HepG2 (cell line): ENCODE results near the gene HOXC9. TPM values are rescaled to one million over a fixed set of nuclear protein-coding genes. Genes with fewer than 3 reads are reported as not detected.

Source experiments
- ATAC-seq: fragments of 200-7000 bp; cut with Tn5 transposase; 3 replicates; pipeline ENCODE4 v1.9.1; 2020; ENCODE audit warnings: mild to moderate bottlenecking, moderate library complexity
- BruUV-seq: library from RNA; stranded (reverse); fragments of 400-500 nt; replicated peaks from 2 replicates; lab custom pipeline; 2021; lab: Mats Ljungman, UMichigan
- CTCF ChIA-PET: fragments of 300-600 bp; formaldehyde crosslinking; extraction: SDS; loops from one replicate; lab custom pipeline; 2021; ENCODE audit warnings: low total read pairs, inconsistent platforms, low intra/inter-chr PET ratio; lab: Yijun Ruan, JAX
- POLR2A ChIA-PET: fragments of 350-600 bp; sonication (Branson Sonifier 250); formaldehyde crosslinking; loops from one replicate; lab custom pipeline; 2020; ENCODE audit warnings: antibody characterized with exemption, inconsistent platforms; lab: Yijun Ruan, JAX
- DNase-seq: peaks from one replicate; pipeline ENCODE4 v3.0.0-alpha.2; 2015; ENCODE audit warnings: low spot score
- FAIRE-seq: peaks from 3 replicates; lab custom pipeline; 2011; peaks lifted over from hg19 to GRCh38; lab: Jason Lieb, UNC
- H2AFZ ChIP-seq: one replicate; pipeline ENCODE4 v1.6.1; 2011; ENCODE audit warnings: low read length, inconsistent platforms
- H3K27ac ChIP-seq: fragments of 300-600 bp; 3 replicates; pipeline ENCODE4 v1.8.0; 2011; ENCODE audit warnings: mixed run types, mild to moderate bottlenecking, mixed read lengths, low read length, inconsistent platforms; ENCODE audit not compliant: insufficient read depth; ENCODE audit errors: extremely low read length
- H3K27me3 ChIP-seq, 2 experiments: fragments of 200-600 bp in 1 of 2; 2 replicates in 1 of 2; 3 replicates in 1 of 2; pipeline versions ENCODE4 v1.6.0 to v1.8.0; 2011; ENCODE audit warnings: low read length in 2 of 2, mild to moderate bottlenecking in 2 of 2, moderate library complexity in 2 of 2, inconsistent platforms in 1 of 2; ENCODE audit not compliant: insufficient read depth in 2 of 2, control insufficient read depth in 1 of 2
- H3K36me3 ChIP-seq, 2 experiments: fragments of 200-600 bp in 1 of 2; replicated peaks in 1 of 2; 2 replicates in 1 of 2; 3 replicates in 1 of 2; pipeline versions ENCODE4 v1.5.1 to v1.8.0; 2011; ENCODE audit warnings: low read length in 2 of 2, inconsistent platforms in 1 of 2; ENCODE audit not compliant: insufficient read depth in 2 of 2, control insufficient read depth in 1 of 2
- H3K4me1 ChIP-seq: 2 replicates; pipeline ENCODE4 v1.5.1; 2012; ENCODE audit warnings: low read length, inconsistent platforms; ENCODE audit not compliant: insufficient read depth
- H3K4me2 ChIP-seq: 2 replicates; pipeline ENCODE4 v1.6.0; 2011; ENCODE audit warnings: low read depth, low read length, inconsistent platforms
- H3K4me3 ChIP-seq, 3 experiments: fragments of 200-600 bp in 1 of 3; sonication (generic), shearing (Covaris generic) in 1 of 3; replicated peaks in 1 of 3; 2 replicates each; pipeline ENCODE4 v1.5.1; 2011 to 2016; ENCODE audit warnings: low read length in 3 of 3, inconsistent platforms in 2 of 3, low read depth in 2 of 3, mild to moderate bottlenecking in 2 of 3, control low read depth in 1 of 3, mixed read lengths in 1 of 3; ENCODE audit not compliant: insufficient read depth in 1 of 3
- H3K79me2 ChIP-seq: one replicate; pipeline ENCODE4 v1.6.1; 2011; ENCODE audit warnings: low read length, inconsistent platforms; ENCODE audit not compliant: insufficient read depth
- H3K9ac ChIP-seq: 2 replicates; pipeline ENCODE4 v1.6.0; 2011; ENCODE audit warnings: mild to moderate bottlenecking, low read depth, low read length, inconsistent platforms; ENCODE audit not compliant: insufficient read depth
- H3K9me3 ChIP-seq: 2 replicates; pipeline ENCODE4 v1.5.1; 2012; ENCODE audit warnings: mild to moderate bottlenecking, low read length
- H4K20me1 ChIP-seq: 2 replicates; pipeline ENCODE4 v1.6.0; 2011; ENCODE audit warnings: inconsistent platforms, mild to moderate bottlenecking, low read length, moderate library complexity; ENCODE audit not compliant: insufficient read depth
- BORCS8-MEF2B ChIP-seq: sonication (generic); formaldehyde crosslinking; IDR thresholded peaks from 2 replicates; pipeline ENCODE4 v1.8.0; 2022; ENCODE audit warnings: mild to moderate bottlenecking, missing genetic modification reagents
- CBX2 ChIP-seq, 2 experiments: fragments of 200-600 bp in 1 of 2; sonication (generic); formaldehyde crosslinking in 1 of 2; IDR thresholded peaks; 2 replicates each; pipeline versions ENCODE4 v1.7.0 to v1.8.1; 2018 to 2022; ENCODE audit warnings: low read depth in 2 of 2, low read length in 1 of 2, mild to moderate bottlenecking in 1 of 2, missing genetic modification reagents in 1 of 2
- CCDC6 ChIP-seq: sonication (generic); formaldehyde crosslinking; IDR thresholded peaks from 2 replicates; pipeline ENCODE4 v1.8.1; 2022; ENCODE audit warnings: mild to moderate bottlenecking, missing genetic modification reagents, moderate library complexity
- EZH2 ChIP-seq: conservative IDR thresholded peaks from 2 replicates; pipeline ENCODE4 v1.6.1; 2012; ENCODE audit warnings: mild to moderate bottlenecking, low read depth, low read length, moderate library complexity
- GABPB1 ChIP-seq: IDR thresholded peaks from 2 replicates; pipeline ENCODE4 v1.6.1; 2016; ENCODE audit warnings: mild to moderate bottlenecking, missing genetic modification reagents, moderate library complexity, missing compliant biosample characterization
- HES4 ChIP-seq: sonication (generic); formaldehyde crosslinking; IDR thresholded peaks from 2 replicates; pipeline ENCODE4 v1.9.0; 2021; ENCODE audit warnings: mild to moderate bottlenecking, missing genetic modification reagents, borderline replicate concordance
- HMG20A ChIP-seq: IDR thresholded peaks from 2 replicates; pipeline ENCODE4 v1.6.1; 2016; ENCODE audit warnings: borderline replicate concordance
- JUND ChIP-seq: sonication (generic); formaldehyde crosslinking; IDR thresholded peaks from 2 replicates; pipeline ENCODE4 v1.8.0; 2022; ENCODE audit warnings: mild to moderate bottlenecking, missing genetic modification reagents
- NFIC ChIP-seq: IDR thresholded peaks from 2 replicates; pipeline ENCODE4 v1.6.1; 2012; ENCODE audit warnings: mild to moderate bottlenecking, low read length, inconsistent platforms
- RAD21 ChIP-seq: fragments of 450-650 bp; formaldehyde crosslinking; IDR thresholded peaks from 2 replicates; pipeline ENCODE4 v1.5.0; 2020; ENCODE audit warnings: mild to moderate bottlenecking
- XBP1 ChIP-seq: sonication (generic); formaldehyde crosslinking; IDR thresholded peaks from 2 replicates; pipeline ENCODE4 v1.5.0; 2020; ENCODE audit warnings: missing genetic modification reagents
- ZBTB42 ChIP-seq: sonication (generic); formaldehyde crosslinking; IDR thresholded peaks from 2 replicates; pipeline ENCODE4 v1.5.0; 2020; ENCODE audit warnings: mild to moderate bottlenecking, missing genetic modification reagents
- ZNF225 ChIP-seq: sonication (generic); formaldehyde crosslinking; IDR thresholded peaks from 2 replicates; pipeline ENCODE4 v1.4.0; 2020; ENCODE audit warnings: mild to moderate bottlenecking, missing genetic modification reagents
- ZNF543 ChIP-seq: sonication (generic); formaldehyde crosslinking; IDR thresholded peaks from 2 replicates; pipeline ENCODE4 v1.4.0; 2020; ENCODE audit warnings: mild to moderate bottlenecking, missing genetic modification reagents
- ZNF614 ChIP-seq: IDR thresholded peaks from 2 replicates; pipeline ENCODE4 v1.6.1; 2018; ENCODE audit warnings: missing biosample characterization, missing genetic modification reagents, inconsistent platforms, borderline replicate concordance
- ZNF782 ChIP-seq: sonication (generic); formaldehyde crosslinking; IDR thresholded peaks from 2 replicates; pipeline ENCODE4 v1.4.0; 2020; ENCODE audit warnings: missing genetic modification reagents, mild to moderate bottlenecking, borderline replicate concordance
- WGBS: methylation state at CpG from one replicate; pipeline ENCODE4 v1.1.6; 2017; ENCODE audit warnings: low lambda C conversion rate; 5-methylcytosine and 5-hydroxymethylcytosine counted together
- in situ Hi-C: cut with HindIII; loops from 2 replicates; pipeline ENCODE4 v1.10.0; 2017; ENCODE audit warnings: low pct_unique_long_range_greater_than_20kb; ENCODE audit not compliant: extremely low pct_ligation_motif_present
- intact Hi-C: fragments of 100-400 bp; cut with micrococcal nuclease; formaldehyde crosslinking; loops from one replicate; pipeline ENCODE4 v1.10.0; 2022; ENCODE audit not compliant: unreplicated experiment
- polyA plus RNA-seq, 8 experiments: library from polyadenylated mRNA; depleted of rRNA in 3 of 8; stranded (reverse) in 7 of 8; unstranded in 1 of 8; fragments of >200 nt; fragmentation: Illumina TruSeq in 4 of 8; extraction: Trizol in 4 of 8; gene quantifications; 2 replicates each; pipeline versions ENCODE4 v1.2.1 to v1.2.3, GENCODE V29; 2011 to 2016; ENCODE audit warnings: low read depth in 4 of 8, missing spikeins in 1 of 8, mixed read lengths in 1 of 8; ENCODE audit not compliant: insufficient read depth in 1 of 8
- total RNA-seq, 5 experiments: library from RNA; depleted of rRNA; stranded (reverse); fragments of >200 nt; fragmentation: Illumina TruSeq; extraction: Trizol; gene quantifications; 2 replicates each; pipeline ENCODE4 v1.2.3, GENCODE V29; 2016; ENCODE audit warnings: low read depth in 1 of 5
- TF ChIP-seq, protein P1 (sequence below): sonication (generic); formaldehyde crosslinking; IDR thresholded peaks from 2 replicates; pipeline ENCODE4 v1.5.0; 2020; ENCODE audit warnings: mild to moderate bottlenecking, missing genetic modification reagents
- TF ChIP-seq, protein P2 (sequence below): sonication (generic); formaldehyde crosslinking; IDR thresholded peaks from 2 replicates; pipeline ENCODE4 v1.8.1; 2023; ENCODE audit warnings: mild to moderate bottlenecking, missing genetic modification reagents
- TF ChIP-seq, protein P3 (sequence below): sonication (generic); formaldehyde crosslinking; IDR thresholded peaks from 2 replicates; pipeline ENCODE4 v1.4.0; 2020; ENCODE audit warnings: missing genetic modification reagents

The HOXC9 gene
- total and polyA plus RNA-seq, 2 of the 13 experiments (the other 11 are each of a cell fraction or from before 2014, with no cell fraction given), result 0.11 to 1.1 TPM

DNA sequence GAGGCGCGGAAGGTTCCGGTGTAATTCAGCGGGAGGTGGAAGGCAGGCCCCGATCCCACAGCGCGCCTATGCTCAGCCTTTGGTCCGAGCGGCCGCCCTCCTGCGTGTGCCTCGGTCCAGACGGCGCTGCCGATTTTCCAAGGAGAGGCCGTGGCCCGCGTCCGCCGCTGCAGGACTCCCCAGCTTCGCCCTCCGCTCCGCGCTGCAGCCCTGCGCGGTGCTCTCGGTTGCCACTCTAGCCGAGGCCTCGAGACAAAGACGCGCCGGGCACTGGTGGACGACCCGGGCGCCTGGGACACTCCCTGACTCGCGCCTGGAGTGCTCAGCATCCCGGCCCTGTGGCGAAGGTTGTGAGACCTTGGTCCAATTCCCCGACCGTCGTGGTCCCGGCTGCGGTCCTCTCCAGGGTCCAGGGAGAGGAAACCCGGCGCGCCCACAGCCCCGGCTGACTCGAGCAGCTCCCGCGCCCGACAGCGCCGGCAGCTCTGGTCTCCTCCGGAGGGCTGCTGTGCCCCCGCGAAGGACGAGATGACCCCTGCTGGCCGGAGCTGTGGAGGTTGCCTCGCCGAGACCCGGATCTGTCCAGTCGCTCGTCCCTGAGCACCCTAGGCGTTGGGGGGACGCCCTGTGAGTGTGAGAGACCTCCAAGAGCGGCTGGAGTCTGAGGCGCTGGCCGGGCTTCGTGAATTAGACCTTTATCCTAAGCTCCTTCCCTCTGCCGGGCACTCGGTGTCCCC is 38.8 kb upstream of the HOXC9 start:
- H3K79me2 ChIP-seq, result no peaks in the 10 kb centered on the region
- intact Hi-C loops (loop anchor here (1.0 kb wide), 1 partner anchor 194 kb away; no protein-coding TSS in a partner anchor), in situ Hi-C loops (no loop called here)
- WGBS, result 2% methylated on average over 11 of the region's 72 CpGs
- peak overlapping the region in 1 of 3 experiments; percentile 55; a peak in 1 of 6 replicates for H3K4me3 ChIP-seq
- H2AFZ ChIP-seq, result no peak overlapping the region
- ATAC-seq (peak; percentile 93), DNase-seq (no peak), FAIRE-seq (no peak)
- no peaks in the 10 kb centered on the region for H4K20me1 ChIP-seq
- H3K27ac ChIP-seq, result no peak overlapping the region
- peak overlapping the region; percentile 49 for H3K4me2 ChIP-seq
- no peaks in the 10 kb centered on the region for H3K9me3 ChIP-seq
- BruUV-seq, result no TSS peak
- H3K4me1 ChIP-seq, result no peaks in the 10 kb centered on the region
- ChIA-PET POLR2A (no interaction called here), CTCF (interaction anchor here (1.2 to 2.1 kb wide), 2 partner anchors 193 to 205 kb away, joined by 3 to 20 read pairs; no protein-coding TSS in a partner anchor)
- peaks cover 20 to 95% of the 10 kb centered on the region in 2 experiments for H3K27me3 ChIP-seq
- H3K9ac ChIP-seq, result no peak overlapping the region
- H3K36me3 ChIP-seq, result no peaks in the 10 kb centered on the region
- TF ChIP-seq XBP1 (CRISPR knock-in tag), result no peak
- no peak for TF ChIP-seq JUND (CRISPR knock-in tag)
- 0 out of 2 replicates have a peak, but pooled peaks have one; percentile 33 for TF ChIP-seq HES4
- TF ChIP-seq, protein P1, sequence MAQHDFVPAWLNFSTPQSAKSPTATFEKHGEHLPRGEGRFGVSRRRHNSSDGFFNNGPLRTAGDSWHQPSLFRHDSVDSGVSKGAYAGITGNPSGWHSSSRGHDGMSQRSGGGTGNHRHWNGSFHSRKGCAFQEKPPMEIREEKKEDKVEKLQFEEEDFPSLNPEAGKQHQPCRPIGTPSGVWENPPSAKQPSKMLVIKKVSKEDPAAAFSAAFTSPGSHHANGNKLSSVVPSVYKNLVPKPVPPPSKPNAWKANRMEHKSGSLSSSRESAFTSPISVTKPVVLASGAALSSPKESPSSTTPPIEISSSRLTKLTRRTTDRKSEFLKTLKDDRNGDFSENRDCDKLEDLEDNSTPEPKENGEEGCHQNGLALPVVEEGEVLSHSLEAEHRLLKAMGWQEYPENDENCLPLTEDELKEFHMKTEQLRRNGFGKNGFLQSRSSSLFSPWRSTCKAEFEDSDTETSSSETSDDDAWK (CRISPR knock-in tag), result no peak
- TF ChIP-seq HMG20A (CRISPR knock-in tag), result no peak
- no peak for TF ChIP-seq CCDC6 (CRISPR knock-in tag)
- TF ChIP-seq, protein P2, sequence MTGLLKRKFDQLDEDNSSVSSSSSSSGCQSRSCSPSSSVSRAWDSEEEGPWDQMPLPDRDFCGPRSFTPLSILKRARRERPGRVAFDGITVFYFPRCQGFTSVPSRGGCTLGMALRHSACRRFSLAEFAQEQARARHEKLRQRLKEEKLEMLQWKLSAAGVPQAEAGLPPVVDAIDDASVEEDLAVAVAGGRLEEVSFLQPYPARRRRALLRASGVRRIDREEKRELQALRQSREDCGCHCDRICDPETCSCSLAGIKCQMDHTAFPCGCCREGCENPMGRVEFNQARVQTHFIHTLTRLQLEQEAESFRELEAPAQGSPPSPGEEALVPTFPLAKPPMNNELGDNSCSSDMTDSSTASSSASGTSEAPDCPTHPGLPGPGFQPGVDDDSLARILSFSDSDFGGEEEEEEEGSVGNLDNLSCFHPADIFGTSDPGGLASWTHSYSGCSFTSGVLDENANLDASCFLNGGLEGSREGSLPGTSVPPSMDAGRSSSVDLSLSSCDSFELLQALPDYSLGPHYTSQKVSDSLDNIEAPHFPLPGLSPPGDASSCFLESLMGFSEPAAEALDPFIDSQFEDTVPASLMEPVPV (CRISPR knock-in tag), result 0 out of 2 replicates have a peak, but pooled peaks have one; percentile 19
- no peak for TF ChIP-seq CBX2 (IDR thresholded peaks at IDR 0.05; ENCODE audit: low read depth, low read length)
- peak; percentile 25; the same call in 1 of the 2 replicates for TF ChIP-seq CBX2 (CRISPR knock-in tag; IDR thresholded peaks at IDR 0.05; ENCODE audit: low read depth)
- TF ChIP-seq ZNF614 (CRISPR knock-in tag), result no peak
- peak; percentile 69; the same call in 1 of the 2 replicates for TF ChIP-seq EZH2
- TF ChIP-seq ZBTB42 (CRISPR knock-in tag), result no peak
- TF ChIP-seq GABPB1 (CRISPR knock-in tag), result peak; percentile 52; the same call in 1 of the 2 replicates
- TF ChIP-seq ZNF543 (CRISPR knock-in tag), result 0 out of 2 replicates have a peak, but pooled peaks have one; percentile 49
- TF ChIP-seq RAD21 (CRISPR knock-in tag), result peak; percentile 82
- TF ChIP-seq NFIC, result no peak
- TF ChIP-seq BORCS8-MEF2B (CRISPR knock-in tag), result 0 out of 2 replicates have a peak, but pooled peaks have one; percentile 26
- TF ChIP-seq, protein P3, sequence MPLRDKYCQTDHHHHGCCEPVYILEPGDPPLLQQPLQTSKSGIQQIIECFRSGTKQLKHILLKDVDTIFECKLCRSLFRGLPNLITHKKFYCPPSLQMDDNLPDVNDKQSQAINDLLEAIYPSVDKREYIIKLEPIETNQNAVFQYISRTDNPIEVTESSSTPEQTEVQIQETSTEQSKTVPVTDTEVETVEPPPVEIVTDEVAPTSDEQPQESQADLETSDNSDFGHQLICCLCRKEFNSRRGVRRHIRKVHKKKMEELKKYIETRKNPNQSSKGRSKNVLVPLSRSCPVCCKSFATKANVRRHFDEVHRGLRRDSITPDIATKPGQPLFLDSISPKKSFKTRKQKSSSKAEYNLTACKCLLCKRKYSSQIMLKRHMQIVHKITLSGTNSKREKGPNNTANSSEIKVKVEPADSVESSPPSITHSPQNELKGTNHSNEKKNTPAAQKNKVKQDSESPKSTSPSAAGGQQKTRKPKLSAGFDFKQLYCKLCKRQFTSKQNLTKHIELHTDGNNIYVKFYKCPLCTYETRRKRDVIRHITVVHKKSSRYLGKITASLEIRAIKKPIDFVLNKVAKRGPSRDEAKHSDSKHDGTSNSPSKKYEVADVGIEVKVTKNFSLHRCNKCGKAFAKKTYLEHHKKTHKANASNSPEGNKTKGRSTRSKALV (CRISPR knock-in tag), result peak; percentile 88
- TF ChIP-seq ZNF225 (CRISPR knock-in tag), result 0 out of 2 replicates have a peak, but pooled peaks have one; percentile 46
- TF ChIP-seq ZNF782, result peak; percentile 35; the same call in 1 of the 2 replicates
